SK-N-SH (cell line): ENCODE results near the gene KIF2B. TPM values are rescaled to one million over a fixed set of nuclear protein-coding genes. Genes with fewer than 3 reads are reported as not detected.

Source experiments
- CTCF ChIA-PET: fragments of 300-600, 350-600 bp; formaldehyde crosslinking; extraction: SDS; loops from one replicate; lab custom pipeline; 2021; lab: Yijun Ruan, JAX
- POLR2A ChIA-PET: fragments of 350-600 bp; sonication (Branson Sonifier 250); formaldehyde crosslinking; extraction: SDS; loops from one replicate; lab custom pipeline; 2020; ENCODE audit warnings: antibody characterized with exemption, inconsistent platforms; lab: Yijun Ruan, JAX
- DNase-seq: peaks from one replicate; pipeline ENCODE4 v3.0.0; 2012
- H2AFZ ChIP-seq: fragments of 200-600 bp; sonication (generic); 2 replicates; pipeline ENCODE4 v1.8.1; 2016; ENCODE audit warnings: antibody characterized with exemption, mild to moderate bottlenecking, low read depth
- H3F3A ChIP-seq: fragments of 200-600 bp; sonication (generic); replicated peaks from 2 replicates; pipeline ENCODE3; 2016; ENCODE audit warnings: antibody characterized with exemption, mild to moderate bottlenecking; ENCODE audit not compliant: insufficient read depth
- H3K27ac ChIP-seq, 2 experiments: fragments of 200-500 bp in 1 of 2; fragments of 200-600 bp in 1 of 2; sonication (Bioruptor generic) in 1 of 2; sonication (generic), shearing (Covaris generic) in 1 of 2; 2 replicates each; pipeline versions ENCODE4 v1.5.1 to v1.6.1; 2014 to 2016; ENCODE audit warnings: low read depth in 2 of 2, inconsistent platforms in 1 of 2, low read length in 1 of 2, mild to moderate bottlenecking in 1 of 2, mixed read lengths in 1 of 2
- H3K27me3 ChIP-seq: fragments of 200-600 bp; sonication (generic), shearing (Covaris generic); 2 replicates; pipeline ENCODE4 v1.6.1; 2016; ENCODE audit warnings: mixed run types; ENCODE audit not compliant: insufficient read depth
- H3K36me3 ChIP-seq, 2 experiments: fragments of 200-500 bp in 1 of 2; fragments of 200-600 bp in 1 of 2; sonication (Bioruptor generic) in 1 of 2; sonication (generic) in 1 of 2; replicated peaks in 1 of 2; 2 replicates each; pipeline versions ENCODE3 to v1.5.1; 2014 to 2016; ENCODE audit warnings: low read length in 1 of 2, mild to moderate bottlenecking in 1 of 2; ENCODE audit not compliant: insufficient read depth in 2 of 2, control insufficient read depth in 1 of 2
- H3K4me1 ChIP-seq, 2 experiments: fragments of 200-500 bp in 1 of 2; fragments of 200-600 bp in 1 of 2; sonication (Bioruptor generic) in 1 of 2; sonication (generic), shearing (Covaris generic) in 1 of 2; 2 replicates each; pipeline versions ENCODE4 v1.5.1 to v1.6.1; 2014 to 2016; ENCODE audit warnings: low read depth in 1 of 2, low read length in 1 of 2, mixed run types in 1 of 2; ENCODE audit not compliant: insufficient read depth in 2 of 2, control insufficient read depth in 1 of 2
- H3K4me2 ChIP-seq: fragments of 200-600 bp; sonication (generic), shearing (Covaris generic); 2 replicates; pipeline ENCODE4 v1.6.1; 2017; ENCODE audit warnings: mixed run types
- H3K4me3 ChIP-seq, 2 experiments: fragments of 200-500 bp in 1 of 2; fragments of 200-600 bp in 1 of 2; sonication (Bioruptor generic) in 1 of 2; sonication (generic), shearing (Covaris generic) in 1 of 2; 2 replicates each; pipeline versions ENCODE4 v1.5.1 to v1.8.1; 2014 to 2016; ENCODE audit warnings: low read depth in 2 of 2, inconsistent platforms in 1 of 2, low read length in 1 of 2, mild to moderate bottlenecking in 1 of 2, mixed read lengths in 1 of 2, moderate library complexity in 1 of 2
- H3K79me2 ChIP-seq: fragments of 200-600 bp; sonication (generic); 2 replicates; pipeline ENCODE4 v1.8.1; 2017; ENCODE audit warnings: mild to moderate bottlenecking; ENCODE audit not compliant: insufficient read depth
- H3K9ac ChIP-seq: fragments of 200-600 bp; sonication (generic); 2 replicates; pipeline ENCODE4 v1.6.1; 2017; ENCODE audit warnings: mixed run types
- H3K9me2 ChIP-seq: fragments of 200-600 bp; sonication (generic); 2 replicates; pipeline ENCODE4 v1.6.1; 2017; ENCODE audit warnings: mixed run types
- H3K9me3 ChIP-seq: fragments of 200-600 bp; sonication (generic); 2 replicates; pipeline ENCODE4 v1.6.1; 2017; ENCODE audit warnings: mixed run types, mild to moderate bottlenecking, moderate library complexity
- H4K20me1 ChIP-seq: fragments of 200-600 bp; sonication (generic); 2 replicates; pipeline ENCODE4 v1.6.1; 2017; ENCODE audit warnings: mild to moderate bottlenecking, mixed run types; ENCODE audit not compliant: insufficient read depth
- EZH2phosphoT487 ChIP-seq: fragments of 200-600 bp; sonication (generic); IDR thresholded peaks from 2 replicates; pipeline ENCODE4 v1.6.1; 2017; ENCODE audit warnings: low read depth, mixed run types, mild to moderate bottlenecking, antibody characterized with exemption, moderate library complexity, borderline replicate concordance
- FOXM1 ChIP-seq: IDR thresholded peaks from 2 replicates; pipeline ENCODE4 v1.4.0; 2012; ENCODE audit warnings: low read depth, mild to moderate bottlenecking
- GATA2 ChIP-seq: sonication (generic); formaldehyde crosslinking; IDR thresholded peaks from 2 replicates; pipeline ENCODE4 v1.5.0; 2020; ENCODE audit warnings: mild to moderate bottlenecking, missing genetic modification reagents
- JUND ChIP-seq: IDR thresholded peaks from 2 replicates; pipeline ENCODE4 v1.4.0; 2012
- MEF2A ChIP-seq: IDR thresholded peaks from 2 replicates; pipeline ENCODE4 v1.4.0; 2012; ENCODE audit warnings: low read depth, borderline replicate concordance
- NRF1 ChIP-seq: IDR thresholded peaks from 2 replicates; pipeline ENCODE4 v1.6.1; 2012; ENCODE audit warnings: low read depth, mild to moderate bottlenecking, low read length
- RAD21 ChIP-seq: IDR thresholded peaks from 2 replicates; pipeline ENCODE4 v1.6.1; 2012; ENCODE audit warnings: mild to moderate bottlenecking, low read length
- RCOR1 ChIP-seq: fragments of 150-350 bp; IDR thresholded peaks from 2 replicates; pipeline ENCODE4 v1.6.1; 2017; ENCODE audit warnings: antibody characterized with exemption, low read length
- TCF12 ChIP-seq: IDR thresholded peaks from 2 replicates; pipeline ENCODE4 v1.4.0; 2012
- WGBS: methylation state at CpG from one replicate; pipeline ENCODE4 v1.1.6; 2017; ENCODE audit warnings: low lambda C conversion rate; 5-methylcytosine and 5-hydroxymethylcytosine counted together
- polyA plus RNA-seq, 3 experiments: library from polyadenylated mRNA; depleted of rRNA; stranded (reverse); fragments of >200 nt; gene quantifications; 2 replicates each; pipeline ENCODE4 v1.2.3, GENCODE V29; 2012
- TF ChIP-seq, protein P1 (sequence below): fragments of 150-350 bp; IDR thresholded peaks from 2 replicates; pipeline ENCODE4 v1.6.1; 2016; ENCODE audit warnings: mild to moderate bottlenecking, low read depth, low read length

KIF2B gene, protein sequence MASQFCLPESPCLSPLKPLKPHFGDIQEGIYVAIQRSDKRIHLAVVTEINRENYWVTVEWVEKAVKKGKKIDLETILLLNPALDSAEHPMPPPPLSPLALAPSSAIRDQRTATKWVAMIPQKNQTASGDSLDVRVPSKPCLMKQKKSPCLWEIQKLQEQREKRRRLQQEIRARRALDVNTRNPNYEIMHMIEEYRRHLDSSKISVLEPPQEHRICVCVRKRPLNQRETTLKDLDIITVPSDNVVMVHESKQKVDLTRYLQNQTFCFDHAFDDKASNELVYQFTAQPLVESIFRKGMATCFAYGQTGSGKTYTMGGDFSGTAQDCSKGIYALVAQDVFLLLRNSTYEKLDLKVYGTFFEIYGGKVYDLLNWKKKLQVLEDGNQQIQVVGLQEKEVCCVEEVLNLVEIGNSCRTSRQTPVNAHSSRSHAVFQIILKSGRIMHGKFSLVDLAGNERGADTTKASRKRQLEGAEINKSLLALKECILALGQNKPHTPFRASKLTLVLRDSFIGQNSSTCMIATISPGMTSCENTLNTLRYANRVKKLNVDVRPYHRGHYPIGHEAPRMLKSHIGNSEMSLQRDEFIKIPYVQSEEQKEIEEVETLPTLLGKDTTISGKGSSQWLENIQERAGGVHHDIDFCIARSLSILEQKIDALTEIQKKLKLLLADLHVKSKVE
- polyA plus RNA-seq (2012; rRNA removed) = not detected in 2 replicates
- not detected in 2 replicates for polyA plus RNA-seq (2012; cell fraction: cytosol; rRNA removed)
- not detected in 2 replicates for polyA plus RNA-seq (2012; cell fraction: nucleus; rRNA removed)

DNA sequence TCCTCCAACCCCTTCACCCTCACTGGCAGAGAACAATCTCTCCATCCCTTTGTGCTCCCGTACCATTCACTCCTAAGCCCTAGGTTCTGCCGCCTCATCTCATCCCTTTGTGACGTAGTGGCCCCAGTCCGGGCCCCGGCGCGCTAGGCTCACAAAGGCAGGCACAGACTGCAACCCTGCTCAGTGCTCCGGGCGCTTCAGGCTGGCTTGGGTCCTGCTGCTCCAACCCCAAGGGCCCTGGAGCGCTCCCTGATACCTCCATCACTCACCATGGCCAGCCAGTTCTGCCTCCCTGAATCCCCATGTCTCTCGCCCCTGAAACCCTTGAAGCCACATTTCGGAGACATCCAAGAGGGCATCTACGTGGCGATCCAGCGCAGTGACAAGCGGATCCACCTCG lies at the start of gene KIF2B:
TSS of gene KIF2B (plus strand) at position 164 of the 400 bp plus-strand sequence. CDS start at position 271, 107 bp downstream.
- Histone ChIP-seq H3K4me3 (no peak within 1 kb of the TSS), H3K79me2 (no peaks in the 10 kb centered on the region), H2AFZ (no peak within 1 kb of the TSS), H3K4me2 (no peak within 1 kb of the TSS), H3K36me3 (no peaks in the 10 kb centered on the region), H4K20me1 (no peaks in the 10 kb centered on the region), H3K9ac (no peak within 1 kb of the TSS), H3K27ac (no peak within 1 kb of the TSS), H3K27me3 (no peaks in the 10 kb centered on the region), H3K9me2 (peaks cover 3% of the 10 kb centered on the region; the same call in 1 of the 2 replicates), H3K9me3 (peaks cover 5% of the 10 kb centered on the region; the same call in 1 of the 2 replicates), H3F3A (no peaks in the 10 kb centered on the region), H3K4me1 (no peaks in the 10 kb centered on the region; a peak in 1 of 4 replicates)
- no peak for DNase-seq
- POLR2A ChIA-PET = no interaction called here
- TF ChIP-seq RCOR1 (no peak), NRF1 (no peak), FOXM1 (no peak), EZH2phosphoT487 (no peak), JUND (no peak), GATA2 (CRISPR knock-in tag) (no peak), TCF12 (no peak), RAD21 (no peak), MEF2A (no peak)
- TF ChIP-seq, protein P1, sequence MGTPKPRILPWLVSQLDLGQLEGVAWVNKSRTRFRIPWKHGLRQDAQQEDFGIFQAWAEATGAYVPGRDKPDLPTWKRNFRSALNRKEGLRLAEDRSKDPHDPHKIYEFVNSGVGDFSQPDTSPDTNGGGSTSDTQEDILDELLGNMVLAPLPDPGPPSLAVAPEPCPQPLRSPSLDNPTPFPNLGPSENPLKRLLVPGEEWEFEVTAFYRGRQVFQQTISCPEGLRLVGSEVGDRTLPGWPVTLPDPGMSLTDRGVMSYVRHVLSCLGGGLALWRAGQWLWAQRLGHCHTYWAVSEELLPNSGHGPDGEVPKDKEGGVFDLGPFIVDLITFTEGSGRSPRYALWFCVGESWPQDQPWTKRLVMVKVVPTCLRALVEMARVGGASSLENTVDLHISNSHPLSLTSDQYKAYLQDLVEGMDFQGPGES = no peak
- WGBS = 51% methylated on average over 17 of the region's 17 CpGs
- CTCF ChIA-PET = no interaction called here

DNA sequence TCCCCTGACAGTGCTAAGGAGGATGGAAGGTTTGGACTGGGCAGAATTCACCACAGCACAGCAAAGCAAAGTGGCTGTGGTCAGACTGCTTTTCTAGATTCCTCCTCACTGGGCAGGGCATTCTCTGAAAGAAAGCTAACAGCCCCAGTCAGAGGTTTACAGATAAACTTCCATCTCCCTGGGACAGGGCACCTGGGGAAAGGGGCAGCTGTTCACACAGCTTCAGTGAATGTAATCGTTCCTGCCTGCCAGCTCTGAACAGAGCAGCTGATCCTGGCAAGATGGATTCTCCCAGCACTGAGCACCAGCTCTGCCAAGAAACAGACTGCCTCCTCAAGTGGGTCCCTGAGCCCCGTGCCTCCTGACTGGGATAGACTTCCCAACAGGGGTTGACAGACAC lies 42.4 kb upstream of the KIF2B start:
- H3K9me2 ChIP-seq = no peaks in the 10 kb centered on the region
- no peak overlapping the region for H3K4me3 ChIP-seq
- H3K27me3 ChIP-seq = no peaks in the 10 kb centered on the region
- ChIA-PET POLR2A (no interaction called here), CTCF (no interaction called here)
- H3K9ac ChIP-seq = no peak overlapping the region
- no peak for DNase-seq
- no peak overlapping the region for H3K27ac ChIP-seq
- 29% methylated on average over 1 of the region's 2 CpGs for WGBS
- TF ChIP-seq EZH2phosphoT487 = no peak
- TF ChIP-seq MEF2A = no peak
- no peak for TF ChIP-seq NRF1
- no peaks in the 10 kb centered on the region for H4K20me1 ChIP-seq
- no peaks in the 10 kb centered on the region for H3K9me3 ChIP-seq
- H3K4me2 ChIP-seq = no peak overlapping the region
- H3K79me2 ChIP-seq = no peaks in the 10 kb centered on the region
- H3K4me1 ChIP-seq = no peaks in the 10 kb centered on the region
- no peaks in the 10 kb centered on the region for H3K36me3 ChIP-seq
- H3F3A ChIP-seq = no peaks in the 10 kb centered on the region
- no peak overlapping the region for H2AFZ ChIP-seq
